ENCODE measurements around the gene SSTR5.
"Not testable (repeated sequence)": the region's sequence is repeated elsewhere in the genome, so short reads cannot be mapped to it uniquely, and the experiment has no call there.

The SSTR5 gene

DNA sequence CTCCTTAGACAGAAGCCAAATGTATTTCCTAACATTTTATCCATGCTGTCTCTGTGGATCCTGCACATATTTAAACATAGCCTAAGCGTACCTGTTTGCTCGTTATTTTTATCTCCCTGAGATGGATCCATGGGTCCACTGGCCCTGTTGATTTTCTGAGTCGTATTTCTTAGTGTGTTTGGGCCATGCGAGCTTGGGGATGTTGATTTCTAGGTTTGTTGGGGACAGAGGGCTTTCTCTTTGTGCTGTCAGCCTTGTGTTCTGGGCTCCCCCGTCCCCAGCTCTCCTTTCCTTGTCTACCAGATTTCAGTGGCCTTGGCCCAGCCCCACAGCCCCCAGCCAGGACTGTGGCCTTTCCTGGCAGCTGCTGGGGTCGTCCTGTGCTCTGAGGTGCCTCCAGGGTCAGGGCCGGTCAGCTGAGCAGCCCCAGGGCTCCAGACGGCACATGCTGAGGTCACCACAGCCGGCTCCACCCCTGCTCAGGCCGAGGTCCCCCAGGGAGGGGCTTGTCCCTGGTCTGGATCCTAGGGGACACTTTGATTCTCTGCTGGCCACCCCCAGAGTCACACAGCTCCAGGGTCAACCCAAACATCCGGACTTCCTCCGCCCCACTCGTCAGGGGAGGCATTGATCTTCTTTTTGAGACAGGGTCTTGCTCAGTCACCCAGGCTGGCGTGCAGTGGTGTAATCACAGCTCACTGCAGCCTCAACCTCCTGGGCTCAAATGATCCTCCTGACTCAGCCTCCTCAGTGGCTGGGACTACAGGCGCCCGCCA lies 4.4 kb downstream of the SSTR5 start:
- DNase-seq: no peak

DNA sequence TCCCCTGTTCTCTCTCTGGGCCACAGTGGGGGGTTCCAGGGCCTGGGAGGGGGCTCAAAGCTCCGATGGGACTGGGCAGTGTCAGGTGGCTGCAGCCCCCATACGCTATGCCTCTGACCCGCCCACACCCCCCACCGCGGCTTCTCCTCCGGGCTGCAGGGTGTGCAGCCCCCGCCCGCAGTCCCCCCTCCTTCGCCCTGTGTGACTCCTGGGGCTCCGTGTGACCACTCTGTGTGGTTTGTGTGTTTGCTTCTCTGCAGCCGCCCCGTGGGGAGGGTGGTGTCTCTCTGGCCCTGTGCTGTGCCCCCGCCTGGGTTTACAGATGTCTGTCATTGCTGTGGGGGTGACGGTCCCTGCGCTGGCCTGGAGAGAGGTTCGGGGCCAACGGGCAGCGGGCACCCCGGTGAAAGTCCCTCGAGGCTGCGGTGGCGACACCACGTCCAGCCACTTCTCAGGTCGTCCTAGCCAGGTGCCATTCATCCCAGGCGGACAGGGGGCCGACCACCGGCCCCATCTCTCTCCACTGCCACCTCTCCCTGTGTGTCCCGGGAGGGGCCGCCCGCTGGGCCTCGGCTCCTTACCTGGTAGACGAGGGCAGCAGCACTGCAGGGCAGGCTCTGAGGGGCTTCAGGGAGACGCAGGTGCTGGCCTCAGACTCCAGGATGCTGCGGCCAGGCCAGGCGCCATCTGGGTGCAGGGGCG lies 5.5 kb downstream of the SSTR5 start:
- no peak for DNase-seq

DNA sequence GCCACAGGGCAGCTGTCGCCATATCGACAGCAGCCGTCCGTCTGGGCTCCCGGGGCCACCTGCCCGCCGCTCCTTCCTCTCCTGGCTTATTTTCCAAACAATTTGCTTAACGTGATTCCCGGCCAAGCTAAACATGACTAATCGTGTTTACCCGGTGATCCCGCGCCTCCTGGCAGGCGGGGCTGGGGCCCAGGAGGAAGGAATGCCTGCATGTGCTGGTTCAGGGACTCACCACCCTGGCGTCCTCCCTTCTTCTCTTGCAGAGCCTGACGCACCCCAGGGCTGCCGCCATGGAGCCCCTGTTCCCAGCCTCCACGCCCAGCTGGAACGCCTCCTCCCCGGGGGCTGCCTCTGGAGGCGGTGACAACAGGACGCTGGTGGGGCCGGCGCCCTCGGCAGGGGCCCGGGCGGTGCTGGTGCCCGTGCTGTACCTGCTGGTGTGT lies 6.1 kb downstream of the SSTR5 start:
- peak; percentile 90 for DNase-seq

DNA sequence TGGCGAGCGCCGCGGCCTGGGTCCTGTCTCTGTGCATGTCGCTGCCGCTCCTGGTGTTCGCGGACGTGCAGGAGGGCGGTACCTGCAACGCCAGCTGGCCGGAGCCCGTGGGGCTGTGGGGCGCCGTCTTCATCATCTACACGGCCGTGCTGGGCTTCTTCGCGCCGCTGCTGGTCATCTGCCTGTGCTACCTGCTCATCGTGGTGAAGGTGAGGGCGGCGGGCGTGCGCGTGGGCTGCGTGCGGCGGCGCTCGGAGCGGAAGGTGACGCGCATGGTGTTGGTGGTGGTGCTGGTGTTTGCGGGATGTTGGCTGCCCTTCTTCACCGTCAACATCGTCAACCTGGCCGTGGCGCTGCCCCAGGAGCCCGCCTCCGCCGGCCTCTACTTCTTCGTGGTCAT lies 6.8 kb downstream of the SSTR5 start:
- DNase-seq: no peak

DNA sequence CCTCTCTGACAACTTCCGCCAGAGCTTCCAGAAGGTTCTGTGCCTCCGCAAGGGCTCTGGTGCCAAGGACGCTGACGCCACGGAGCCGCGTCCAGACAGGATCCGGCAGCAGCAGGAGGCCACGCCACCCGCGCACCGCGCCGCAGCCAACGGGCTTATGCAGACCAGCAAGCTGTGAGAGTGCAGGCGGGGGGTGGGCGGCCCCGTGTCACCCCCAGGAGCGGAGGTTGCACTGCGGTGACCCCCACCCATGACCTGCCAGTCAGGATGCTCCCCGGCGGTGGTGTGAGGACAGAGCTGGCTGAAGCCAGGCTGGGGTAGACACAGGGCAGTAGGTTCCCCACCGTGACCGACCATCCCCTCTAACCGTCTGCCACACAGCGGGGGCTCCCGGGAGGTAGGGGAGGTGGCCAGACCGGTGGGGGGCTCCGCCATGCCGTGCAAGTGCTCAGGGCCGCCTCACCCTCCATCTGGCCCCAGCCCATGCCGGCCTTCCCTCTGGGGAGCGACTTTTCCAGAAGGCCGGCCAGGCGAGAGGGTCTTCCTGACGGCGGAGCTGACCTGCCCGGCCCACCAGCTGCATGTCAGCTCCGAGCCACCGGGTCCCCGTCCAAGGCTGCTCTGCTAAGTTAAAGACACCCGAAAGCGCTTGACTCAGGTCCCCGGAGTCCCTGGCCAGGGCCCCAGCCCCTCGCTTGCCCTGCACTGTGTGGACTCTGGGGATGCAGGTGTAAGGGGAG lies 7.4 kb downstream of the SSTR5 start:
- no peak for DNase-seq

DNA sequence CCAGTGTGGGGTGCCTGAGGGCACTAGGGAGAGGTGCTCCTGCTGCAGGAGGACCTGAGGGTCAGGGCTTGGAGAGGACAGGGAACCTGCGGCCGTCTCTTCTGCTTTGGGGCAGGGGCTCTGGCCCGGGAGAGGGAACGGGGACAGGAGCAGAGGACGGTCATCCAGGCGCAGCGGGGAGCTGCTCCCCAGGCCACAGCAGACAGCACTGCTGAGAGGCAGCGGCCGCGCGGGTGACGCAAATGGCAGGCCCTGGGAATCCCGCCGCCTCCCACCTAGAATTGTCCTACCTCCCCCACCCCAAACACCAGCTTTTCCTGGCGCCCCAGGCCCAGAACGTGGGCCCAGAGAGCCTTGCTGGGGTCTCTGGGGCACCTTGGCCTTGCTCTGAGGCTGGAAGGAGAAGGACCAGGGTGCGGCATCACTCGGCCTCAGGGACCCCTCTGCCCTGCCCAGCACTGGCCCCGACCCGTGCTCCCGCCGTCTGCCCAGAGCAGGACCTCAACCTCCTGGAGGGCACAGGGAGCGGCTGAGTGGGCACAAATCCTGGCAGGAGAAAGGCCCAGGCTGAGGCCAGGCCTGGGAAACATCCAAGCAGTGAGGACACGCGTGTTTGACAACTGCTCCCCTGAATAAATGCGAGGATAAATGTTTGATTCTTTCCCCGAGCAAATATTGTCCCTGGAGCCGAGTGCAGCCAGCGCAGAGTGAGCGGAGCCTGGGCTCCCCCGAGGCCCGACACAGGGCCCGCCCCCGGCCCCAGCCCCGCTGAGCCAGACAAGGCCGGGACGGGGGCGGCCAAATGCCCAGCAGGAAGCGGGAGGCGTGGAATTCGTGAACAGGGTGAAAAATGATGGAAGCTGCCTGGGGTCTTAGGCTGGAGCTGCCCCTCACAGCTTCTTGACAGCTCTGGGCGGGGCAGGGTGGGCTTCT lies 8.5 kb downstream of the SSTR5 start:
- DNase-seq: no peak

DNA sequence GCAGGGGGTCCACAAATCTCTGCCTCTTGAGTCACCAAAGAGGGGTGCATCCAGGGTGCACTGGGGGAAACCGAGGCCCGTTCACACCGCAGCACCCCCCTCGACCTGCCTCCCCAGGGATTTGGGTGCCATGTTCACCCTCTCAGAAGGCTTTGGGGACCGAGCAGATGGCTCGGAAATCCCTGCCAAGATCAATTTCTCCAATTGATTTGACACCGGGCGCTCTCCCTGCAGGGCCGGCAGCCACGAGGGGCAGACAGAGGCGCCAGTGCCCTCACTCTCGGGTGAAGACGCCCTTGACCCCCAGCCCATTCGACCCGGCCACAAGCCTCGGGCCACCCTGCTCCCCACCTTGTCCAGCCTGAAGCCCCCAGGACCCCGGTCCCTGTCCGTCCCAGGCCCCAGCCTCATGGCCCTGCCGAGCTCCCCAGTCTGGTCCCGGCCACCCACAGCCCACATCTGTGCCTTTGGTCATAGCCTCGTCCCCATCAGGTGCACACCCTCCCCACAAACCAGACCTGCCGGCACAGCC lies 9.3 kb downstream of the SSTR5 start:
- no peak for DNase-seq

DNA sequence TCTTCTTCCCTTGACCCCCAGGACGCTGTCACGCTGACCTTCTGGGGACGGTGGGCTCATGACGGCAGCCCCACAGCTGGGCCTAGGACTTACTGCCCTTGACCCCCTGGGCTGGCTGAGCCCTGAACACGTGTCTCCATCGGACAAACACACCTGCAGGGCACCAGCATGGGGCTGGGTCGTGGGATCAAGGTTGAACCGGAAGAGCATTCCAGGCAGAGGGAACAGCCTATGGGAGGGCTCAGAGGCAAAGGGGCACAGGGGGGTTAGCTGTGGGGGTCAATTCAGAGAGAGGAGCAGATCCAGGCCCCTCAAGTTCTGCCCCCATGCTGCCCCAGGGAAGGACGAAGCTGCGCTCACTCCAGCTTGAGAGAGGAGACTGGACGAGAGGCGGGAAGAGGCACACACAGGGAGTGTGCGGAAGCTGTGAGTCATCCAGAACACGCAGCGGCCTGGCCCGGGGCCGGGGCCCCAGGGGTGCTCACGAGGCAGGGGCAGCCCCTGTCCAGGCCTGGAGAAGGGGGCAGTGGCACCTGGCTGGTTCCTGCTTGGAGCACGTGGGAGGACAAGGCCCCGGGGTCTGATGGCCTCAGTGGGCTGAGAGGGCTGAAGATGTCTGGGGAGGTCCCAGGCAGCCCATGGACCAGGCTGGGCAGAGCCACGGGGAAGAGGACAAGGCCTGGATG lies 9.9 kb downstream of the SSTR5 start:
- DNase-seq: no peak

DNA sequence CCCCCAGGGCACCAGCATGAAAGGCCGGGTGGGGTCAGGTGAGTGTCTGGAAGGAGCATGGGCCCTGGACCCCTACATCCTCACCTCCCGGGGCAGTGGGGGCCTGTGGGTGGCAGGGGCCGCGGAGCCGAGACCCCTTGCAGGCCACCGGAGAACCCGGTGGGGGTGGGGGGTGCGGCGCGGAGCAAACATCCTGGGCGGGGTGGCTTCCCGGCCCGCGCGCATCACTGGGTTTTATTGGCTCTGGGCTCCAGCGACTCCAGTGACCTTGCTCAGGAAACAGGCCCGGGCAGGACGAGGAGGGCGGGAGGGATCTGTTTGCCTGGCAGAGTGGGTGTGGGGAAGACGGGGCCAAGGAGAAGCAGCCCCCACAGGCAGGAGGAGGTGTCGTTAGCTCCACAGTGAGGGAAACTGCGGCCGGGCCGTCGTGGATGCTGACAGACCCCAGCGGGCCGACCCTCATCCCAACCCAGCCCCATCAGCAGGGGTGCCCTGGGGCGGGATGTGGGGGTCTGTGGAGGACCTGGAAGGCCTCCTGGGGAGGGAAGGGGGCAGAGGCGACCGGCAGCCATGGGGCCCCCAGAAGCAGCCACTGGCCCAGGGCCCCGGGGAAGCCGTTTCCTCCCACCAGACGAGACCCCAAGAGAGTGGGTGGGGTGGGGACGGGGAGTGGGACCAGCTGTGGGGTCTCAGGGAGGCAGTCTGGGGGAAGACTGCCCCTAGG lies 10.6 kb downstream of the SSTR5 start:
- no peak for DNase-seq

DNA sequence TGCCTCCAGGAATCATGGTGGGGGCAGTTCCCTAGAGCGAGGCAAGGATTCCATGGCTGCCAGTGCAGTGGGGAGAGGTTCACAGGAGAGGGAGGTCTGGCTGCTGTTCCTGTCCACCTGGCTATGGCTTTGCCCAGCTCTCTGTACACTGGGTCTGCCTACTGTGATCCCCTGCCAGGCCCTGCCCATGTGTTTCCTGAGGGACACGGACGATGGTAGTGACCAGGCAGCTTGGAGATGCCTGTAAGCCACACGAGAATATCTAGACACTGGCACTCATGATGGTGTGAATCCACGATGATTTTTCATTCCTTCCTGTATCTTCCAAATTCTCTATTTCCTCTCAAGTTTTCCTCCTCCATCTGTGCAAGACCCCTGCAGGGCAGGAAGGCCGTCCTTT lies 12.4 kb downstream of the SSTR5 start:
- no peak for DNase-seq

DNA sequence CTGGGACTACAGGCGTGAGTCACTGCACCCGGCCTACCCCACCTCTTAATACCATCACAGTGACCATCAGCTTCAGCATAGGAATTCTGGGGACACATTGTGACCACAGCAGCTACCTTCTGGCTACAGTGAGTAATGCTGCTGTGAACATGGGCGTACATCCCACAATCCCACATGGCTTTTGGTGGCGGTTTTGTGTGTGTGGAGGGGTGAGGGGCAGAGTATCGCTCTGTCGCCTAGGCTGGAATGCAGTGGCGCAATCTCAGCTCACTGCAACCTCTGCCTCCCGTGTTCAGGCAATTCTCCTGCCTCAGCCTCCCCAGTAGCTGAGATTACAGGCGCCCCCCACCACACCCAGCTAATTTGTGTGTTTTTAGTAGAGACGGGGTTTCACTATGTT lies 13.9 kb downstream of the SSTR5 start:
- not testable (repeated sequence) for DNase-seq

DNA sequence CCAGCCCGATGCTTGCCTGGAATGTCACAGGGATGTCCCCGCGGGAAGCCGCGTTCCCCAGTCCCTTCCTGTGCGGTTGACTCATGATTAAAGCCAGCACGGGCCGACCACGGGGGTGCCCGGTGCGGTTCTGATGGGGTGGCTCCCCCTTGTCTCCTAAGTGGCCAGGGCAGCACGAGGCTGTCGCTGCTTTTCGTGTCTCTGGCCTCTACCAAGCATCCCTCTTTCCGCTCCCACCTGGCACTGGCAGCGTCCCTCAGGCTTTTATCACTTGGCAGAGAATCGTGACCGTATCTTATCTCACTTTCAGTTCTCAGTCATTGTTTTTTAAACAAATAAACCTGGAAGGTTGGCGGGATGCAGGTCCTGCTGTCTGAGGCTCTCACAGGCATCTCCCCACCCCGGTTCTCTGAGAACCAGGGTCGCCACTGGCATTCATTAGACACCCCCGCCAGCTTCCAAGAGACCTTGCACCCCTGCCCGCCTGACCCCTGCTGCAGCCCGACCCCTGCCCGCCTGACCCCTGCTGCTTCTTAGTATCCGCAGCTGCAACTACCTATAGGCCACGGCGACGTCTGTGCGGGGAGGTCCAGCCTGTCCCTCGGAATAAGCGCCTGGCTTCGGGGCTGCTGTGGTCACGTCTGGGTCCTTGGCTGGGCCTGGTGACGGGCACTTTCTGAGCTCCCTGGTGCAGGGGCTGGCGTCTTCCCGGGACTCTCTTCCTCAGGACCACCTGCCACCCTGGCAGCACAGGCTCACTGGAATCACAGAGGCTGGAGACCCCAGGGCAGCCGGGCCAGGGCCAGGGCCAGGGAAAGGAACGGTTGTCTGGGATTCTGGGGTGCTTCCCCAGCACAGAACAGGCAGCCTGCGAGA lies 16.0 kb downstream of the SSTR5 start:
- no peak for DNase-seq

DNA sequence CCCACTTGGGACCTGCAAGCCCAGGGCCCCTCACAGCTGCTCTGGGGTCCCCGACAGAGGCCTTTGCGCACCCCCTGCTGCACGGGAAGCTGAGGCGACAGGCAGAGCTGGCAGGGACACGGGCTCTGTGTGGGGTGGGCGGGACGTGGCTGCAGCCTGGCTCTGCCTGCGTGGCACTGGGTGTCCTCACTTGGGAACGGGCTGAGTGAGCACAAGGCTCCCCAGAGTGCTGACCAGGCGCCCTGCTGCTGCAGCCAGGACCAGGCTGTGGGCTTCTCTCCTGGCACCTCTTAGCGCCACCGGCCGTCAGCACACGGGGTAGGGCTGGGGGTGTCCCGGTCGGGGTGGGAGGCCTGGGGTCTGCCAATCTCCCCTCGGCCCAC lies 16.9 kb downstream of the SSTR5 start:
- DNase-seq: no peak

DNA sequence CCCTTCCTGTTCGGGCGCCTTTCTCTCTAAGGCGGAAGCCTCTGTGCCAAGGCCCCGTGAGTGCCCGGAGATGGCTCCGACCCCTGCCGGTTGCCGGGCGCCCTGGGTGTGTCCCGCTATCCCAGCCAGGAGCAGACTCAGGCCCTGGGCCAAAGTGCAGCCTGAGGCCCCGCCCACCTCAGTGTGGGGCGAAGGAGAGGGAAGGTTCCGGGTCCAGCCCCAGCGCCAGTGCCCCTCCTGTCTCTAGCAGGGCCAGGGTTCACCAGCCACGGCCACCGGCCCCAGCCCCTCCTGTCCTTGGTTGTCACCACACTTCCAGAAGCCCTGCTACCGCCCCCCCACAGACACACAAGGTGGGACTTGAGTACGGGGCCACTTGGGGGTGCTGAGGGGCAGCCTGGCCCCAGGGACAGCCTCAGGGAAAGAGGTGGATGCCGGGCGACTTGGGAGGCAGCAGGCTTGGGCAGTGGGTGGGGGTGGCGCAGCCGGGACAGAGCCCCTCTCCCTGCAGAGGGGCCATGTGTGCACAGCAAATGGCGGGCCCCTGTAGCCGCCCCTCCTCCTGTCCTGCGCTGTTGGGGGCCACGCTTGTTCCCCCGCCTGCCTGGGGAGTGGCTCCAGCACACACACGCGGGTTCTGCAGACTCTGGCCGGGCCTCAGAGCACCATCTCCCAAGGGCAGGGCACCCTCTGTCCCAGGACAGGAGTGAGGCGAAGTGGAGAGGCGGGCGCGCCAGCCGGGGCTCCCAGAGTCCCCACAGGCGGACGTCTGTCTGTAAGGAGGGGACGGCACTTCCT lies 17.5 kb downstream of the SSTR5 start:
- DNase-seq: no peak

DNA sequence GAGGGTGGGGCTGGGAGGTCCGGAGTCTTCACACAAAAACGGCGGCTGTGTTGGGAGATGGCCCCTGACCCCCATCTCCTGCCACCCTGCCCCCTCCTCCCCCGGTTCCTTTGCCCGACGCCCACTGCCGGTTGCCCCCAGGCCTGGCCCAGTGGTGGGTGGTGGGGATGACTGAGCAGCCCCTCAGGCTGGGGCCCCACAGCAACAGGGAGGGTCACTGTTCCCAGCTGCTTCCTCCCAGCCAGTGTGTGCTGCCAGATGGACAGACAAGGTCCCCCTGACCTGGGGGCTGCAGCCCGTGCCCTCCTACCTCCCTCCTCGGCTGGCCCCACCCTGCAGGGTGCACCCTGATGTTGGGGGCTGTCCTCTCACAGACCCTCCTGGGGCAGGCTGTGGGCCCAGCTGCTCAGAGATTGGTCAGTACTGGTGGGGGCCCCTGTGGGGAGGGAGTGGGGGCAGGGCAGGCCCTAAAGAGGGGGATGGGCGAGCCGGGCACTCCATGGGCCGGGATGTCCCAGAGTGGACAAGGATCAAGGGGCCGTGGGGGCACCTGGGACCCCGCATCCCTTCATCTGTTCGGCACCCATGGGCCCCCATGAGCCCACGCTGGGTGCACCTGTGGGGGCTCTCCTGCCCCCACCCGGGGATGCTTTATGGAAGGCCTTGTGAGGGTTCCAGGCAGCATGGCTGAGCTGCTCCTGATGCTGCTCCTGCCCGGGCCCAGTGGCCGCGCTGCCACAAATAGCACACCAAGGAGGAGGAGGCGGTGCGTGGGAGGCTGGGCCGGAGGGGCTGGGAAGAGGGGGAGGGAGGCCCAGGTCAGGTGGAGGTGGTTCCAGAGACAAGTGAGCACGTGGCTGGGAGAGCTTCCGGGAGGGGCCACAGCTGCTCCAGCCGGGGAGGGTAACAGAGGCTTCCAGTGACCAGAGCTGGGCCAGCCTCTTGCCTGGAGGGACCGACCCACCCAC lies 18.4 kb downstream of the SSTR5 start:
- no peak for DNase-seq

DNA sequence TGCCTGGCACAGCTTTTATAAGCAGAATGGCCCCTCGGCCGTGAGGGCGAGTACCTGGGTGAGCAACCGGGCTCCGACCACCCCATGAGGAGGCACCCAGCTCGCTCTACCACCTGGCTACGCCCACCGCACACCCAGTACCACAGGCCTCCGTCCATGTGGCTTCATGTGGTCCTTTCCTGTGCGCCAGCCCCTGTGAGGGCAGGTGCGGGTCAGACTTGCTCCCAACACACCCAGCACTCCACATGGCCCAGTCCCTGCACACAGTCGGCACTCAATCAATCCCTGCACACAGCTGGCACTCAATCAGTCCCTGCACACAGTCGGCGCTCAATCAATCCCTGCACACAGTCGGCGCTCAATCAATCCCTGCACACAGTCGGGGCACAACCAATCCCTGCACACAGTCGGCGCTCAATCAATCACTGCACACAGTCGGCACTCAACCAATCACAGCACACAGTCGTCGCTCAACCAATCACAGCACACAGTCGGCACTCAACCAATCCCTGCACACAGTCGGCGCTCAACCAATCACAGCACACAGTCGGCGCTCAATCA lies 19.5 kb downstream of the SSTR5 start:
- no peak for DNase-seq

DNA sequence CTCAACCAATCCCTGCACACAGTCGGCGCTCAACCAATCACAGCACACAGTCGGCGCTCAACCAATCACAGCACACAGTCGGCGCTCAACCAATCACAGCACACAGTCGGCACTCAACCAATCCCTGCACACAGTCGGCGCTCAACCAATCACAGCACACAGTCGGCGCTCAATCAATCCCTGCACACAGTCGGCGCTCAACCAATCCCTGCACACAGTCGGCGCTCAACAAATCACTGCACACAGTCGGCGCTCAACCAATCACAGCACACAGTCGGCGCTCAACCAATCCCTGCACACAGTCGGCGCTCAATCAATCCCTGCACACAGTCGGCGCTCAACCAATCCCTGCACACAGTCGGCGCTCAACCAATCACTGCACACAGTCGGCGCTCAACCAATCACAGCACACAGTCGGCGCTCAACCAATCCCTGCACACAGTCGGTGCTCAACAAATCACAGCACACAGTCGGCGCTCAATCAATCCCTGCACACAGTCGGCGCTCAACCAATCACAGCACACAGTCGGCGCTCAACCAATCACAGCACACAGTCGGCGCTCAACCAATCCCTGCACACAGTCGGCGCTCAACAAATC lies 20.2 kb downstream of the SSTR5 start:
- not testable (repeated sequence) for DNase-seq

All from SHP77 treated with DMSO at 0.1 percent for 48 hours (cell line).